NCI-H446 treated with DMSO at 0.1 percent for 48 hours (cell line): Measurements from ENCODE around the gene DSN1.

Experiments used
- DNase-seq: peaks from one replicate; lab custom pipeline; 2025; lab: John Stamatoyannopoulos, UW

Gene DSN1

GRCh38 chr20:36754656-36755222 lies 18.8 kb downstream of the DSN1 start:
- DNase-seq, result peak; percentile 34

DNA sequence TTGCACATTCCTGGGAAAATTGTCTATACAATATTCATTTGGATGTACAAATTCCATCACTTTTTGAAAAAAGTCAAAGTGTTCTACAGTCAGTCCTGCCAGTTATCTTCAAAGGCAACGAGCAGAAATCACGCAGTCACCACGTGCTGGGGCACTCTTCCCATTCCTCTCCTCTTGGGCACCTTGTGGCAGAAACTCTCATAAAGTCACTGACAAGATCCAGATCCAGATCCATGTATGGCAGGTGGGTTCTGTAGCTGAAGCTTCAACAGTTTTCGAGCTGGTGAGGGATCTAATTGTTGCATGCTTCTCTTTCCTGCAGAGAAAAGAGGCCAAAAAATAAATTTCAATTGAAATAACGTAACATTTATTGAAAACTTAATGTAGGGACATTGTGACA lies 21.0 kb downstream of the DSN1 start:
- no peak for DNase-seq

DNA sequence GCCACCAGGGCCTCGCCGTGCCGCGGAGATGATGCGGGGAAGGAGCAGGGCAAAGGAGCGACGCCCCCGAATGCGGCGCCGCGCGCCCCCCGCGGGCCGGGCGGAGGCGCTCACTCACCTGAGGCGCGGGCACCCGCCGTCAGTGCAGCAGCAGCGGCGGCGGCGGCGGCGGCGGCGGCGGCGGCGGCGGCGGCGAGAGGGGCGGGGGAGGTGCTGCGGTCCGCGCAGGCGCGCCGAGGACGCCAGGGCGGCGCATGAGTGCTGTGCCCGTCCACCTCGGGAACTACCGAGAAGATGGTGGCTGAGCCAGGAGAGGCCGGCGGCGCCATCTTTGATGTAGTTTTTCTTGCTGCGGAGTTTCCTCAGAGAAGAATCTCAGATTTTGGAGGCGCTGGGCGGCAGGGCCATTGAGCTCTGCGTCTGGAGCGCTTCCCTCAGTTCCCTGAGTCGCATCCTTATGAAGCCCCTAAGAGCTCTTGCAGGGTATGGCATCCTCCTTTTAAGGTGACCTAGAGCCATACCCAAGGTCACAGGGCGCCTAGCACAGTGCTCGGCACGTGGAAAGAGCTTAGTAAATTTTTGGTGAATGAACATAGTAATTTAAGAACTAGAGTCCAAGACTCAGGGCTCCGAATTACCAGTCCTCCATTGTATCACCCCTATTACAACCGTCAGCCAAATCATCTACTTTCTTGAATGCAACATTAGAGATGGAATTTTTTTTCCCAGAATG lies 27.5 kb downstream of the DSN1 start, which contains the start of gene NDRG3:
Gene NDRG3, minus strand, starts transcription at position 164 of the 733 bp plus-strand sequence. CDS start 24,355 bp downstream, outside the sequence.
- DNase-seq, result peak; percentile 88

- DNase-seq, result no peak
Observed at GRCh38 chr20:36745234-36745926, 28.2 kb downstream of the DSN1 start.

GRCh38 chr20:36744764-36745191 lies 28.8 kb downstream of the DSN1 start:
- no peak for DNase-seq

DNA sequence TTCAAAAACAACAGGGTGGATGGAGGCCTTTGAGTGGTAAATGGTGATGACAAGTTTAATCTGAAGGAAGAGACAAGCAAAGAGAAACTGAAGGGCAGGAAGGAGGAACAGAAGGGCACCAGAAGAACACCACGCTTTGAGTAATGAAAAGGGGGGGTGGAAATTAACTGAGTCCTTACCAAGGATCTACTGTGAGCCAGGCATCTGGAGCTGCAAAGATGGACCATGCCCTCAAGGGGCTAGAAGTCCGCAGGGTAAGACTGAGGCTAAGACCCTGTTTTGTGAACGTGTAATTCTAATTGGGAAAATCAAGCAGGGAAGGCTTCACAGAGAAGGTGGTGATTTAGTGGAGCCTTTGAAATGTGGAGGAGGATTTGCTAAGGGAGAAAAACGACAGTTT lies 29.3 kb downstream of the DSN1 start:
- no peak for DNase-seq

DNA sequence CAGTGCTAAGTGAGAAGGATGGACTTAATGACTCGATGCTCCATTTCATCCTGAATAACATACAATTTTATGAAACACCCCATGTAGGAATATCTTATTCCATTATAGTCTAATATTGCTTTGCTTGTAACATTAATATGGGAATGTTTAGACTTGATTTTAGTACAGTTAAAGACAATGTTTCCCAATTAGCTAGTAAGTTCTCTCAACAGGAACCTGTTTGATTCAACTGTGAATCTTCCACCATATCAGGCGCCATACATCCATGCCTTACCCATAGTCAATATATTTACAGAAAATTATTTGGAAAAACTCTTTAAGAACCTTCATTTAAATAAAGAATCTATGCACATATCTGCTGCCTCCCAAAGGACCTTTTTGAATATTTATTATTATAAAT lies 31.0 kb downstream of the DSN1 start:
- DNase-seq, result no peak

- DNase-seq, result no peak
Observed at GRCh38 chr20:36741072-36741471, 32.5 kb downstream of the DSN1 start.

DNA sequence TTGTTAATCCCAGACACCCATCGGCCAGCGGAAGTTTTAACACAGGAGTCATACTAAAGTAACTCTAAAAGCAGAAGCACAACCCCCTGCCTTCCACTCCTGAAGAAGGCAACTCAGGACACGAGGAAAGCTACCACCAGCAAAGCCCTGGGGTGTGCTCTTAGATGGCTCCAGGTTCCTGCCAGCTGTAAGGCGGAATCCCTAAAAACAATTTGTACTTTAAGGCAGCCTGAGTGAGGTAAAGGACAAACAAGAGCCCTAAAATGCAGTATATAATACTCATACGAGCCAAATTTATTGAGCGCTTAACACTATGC lies 36.4 kb downstream of the DSN1 start:
- no peak for DNase-seq

- DNase-seq, result no peak
Observed at GRCh38 chr20:36736451-36737182, 36.9 kb downstream of the DSN1 start.

- no peak for DNase-seq
Observed at GRCh38 chr20:36732456-36732855, 41.1 kb downstream of the DSN1 start.

GRCh38 chr20:36728986-36729385 lies 44.6 kb downstream of the DSN1 start:
- DNase-seq, result no peak

DNA sequence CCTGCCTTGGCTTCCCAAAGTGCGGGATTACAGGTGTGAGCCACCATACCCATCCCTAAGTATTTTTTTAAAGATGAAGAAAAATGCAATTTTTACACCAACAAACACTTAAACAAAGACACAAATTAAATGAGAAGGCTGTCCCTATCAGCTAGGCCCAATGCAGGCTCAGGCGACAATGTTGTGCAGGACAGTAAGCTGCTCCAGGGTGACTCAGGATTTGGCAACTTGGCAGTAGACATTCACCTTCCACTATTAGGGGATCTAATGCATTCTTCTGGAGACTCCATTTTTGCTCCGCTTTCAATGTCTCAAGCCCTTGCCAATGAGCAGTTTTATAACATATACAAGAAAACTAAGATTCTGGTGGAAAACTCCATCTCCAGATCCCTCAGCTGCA lies 47.4 kb downstream of the DSN1 start:
- no peak for DNase-seq

DNA sequence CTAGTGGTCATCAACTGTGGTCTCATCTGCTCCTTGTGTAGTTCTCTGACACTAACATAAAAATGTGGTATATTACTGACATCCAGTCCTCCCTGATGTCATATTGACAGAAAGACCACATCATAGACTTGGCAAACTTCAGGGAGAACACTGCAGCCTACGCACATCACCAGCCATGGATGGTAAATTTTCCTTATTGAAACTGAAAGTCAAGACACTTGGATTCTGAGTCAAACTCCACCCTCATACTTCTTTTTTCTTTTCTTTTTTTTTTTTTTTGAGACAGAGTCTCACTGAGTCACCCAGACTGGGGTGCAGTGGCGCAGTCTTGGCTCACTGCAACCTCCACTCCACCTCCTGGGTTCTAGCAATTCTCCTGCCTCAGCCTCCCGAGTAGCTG lies 53.1 kb downstream of the DSN1 start:
- DNase-seq, result no peak

- DNase-seq, result no peak
Observed at GRCh38 chr20:36717657-36718056, 55.9 kb downstream of the DSN1 start.

DNA sequence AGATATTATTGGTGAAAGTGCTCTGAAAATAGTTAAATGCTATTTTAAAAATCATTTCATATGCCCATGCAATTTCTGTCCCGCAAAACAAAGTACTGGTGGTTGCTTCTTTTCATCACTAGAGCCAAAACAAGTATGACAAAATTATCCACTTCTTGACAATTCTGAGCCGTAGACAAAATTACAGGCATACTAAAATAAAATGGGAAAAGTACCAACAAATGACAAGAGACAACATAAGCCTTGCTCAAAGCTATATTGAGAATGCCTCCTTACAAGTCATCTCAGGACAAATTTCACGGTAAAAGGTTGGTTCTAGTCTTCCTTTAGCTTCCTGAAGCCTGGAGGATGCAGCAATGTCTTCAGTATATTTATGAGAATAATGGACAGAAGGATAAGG lies 56.5 kb downstream of the DSN1 start:
- DNase-seq, result no peak

GRCh38 chr20:36712775-36713174 lies 60.8 kb downstream of the DSN1 start:
- no peak for DNase-seq

- DNase-seq, result no peak
Observed at GRCh38 chr20:36709126-36709525, 64.4 kb downstream of the DSN1 start.

DNA sequence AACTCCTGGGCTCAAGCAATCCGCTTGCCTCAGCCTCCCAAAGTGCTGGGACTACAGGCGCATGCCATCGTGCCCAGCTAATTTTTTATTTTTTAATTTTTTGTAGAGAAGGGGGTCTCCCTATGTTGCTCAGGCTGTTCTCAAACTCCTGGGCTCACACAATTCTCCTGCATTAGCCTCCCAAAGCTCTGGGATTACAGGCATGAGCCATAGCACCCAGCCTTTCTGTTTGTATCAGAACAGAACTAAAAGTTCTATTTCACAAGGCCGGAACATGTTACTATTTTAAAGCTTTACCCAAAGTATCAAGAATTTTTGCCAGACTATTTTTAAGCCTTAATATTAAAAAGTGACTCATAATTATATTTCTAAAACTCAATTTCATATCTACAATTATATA lies 70.0 kb downstream of the DSN1 start:
- DNase-seq, result no peak
